ENCODE measurements around the gene ZNF286A. TPM values are rescaled to one million over a fixed set of nuclear protein-coding genes. Genes with fewer than 3 reads are reported as not detected.
"Not testable (repeated sequence)": the region's sequence is repeated elsewhere in the genome, so short reads cannot be mapped to it uniquely, and the experiment has no call there.

Gene ZNF286A
- total RNA-seq, 2 experiments from 2014 or later = 30.1 to 35.3 TPM

GRCh38 chr17:15660077-15660476 is 39.5 kb upstream of the ZNF286A start:
- no peak overlapping the region for H3K27ac Mint-ChIP-seq
- ChIA-PET CTCF (no interaction called here), POLR2A (no interaction called here)
- no peaks in the 10 kb centered on the region for H3K27me3 Mint-ChIP-seq
- no peaks in the 10 kb centered on the region for H3K4me1 Mint-ChIP-seq
- intact Hi-C loops (cut with DNase I, micrococcal nuclease) = no loop called here
- peaks cover 30% of the 10 kb centered on the region for H3K36me3 Mint-ChIP-seq (ENCODE audit: low read depth)
- ATAC-seq (no peak), DNase-seq (no peak)
- no peak overlapping the region for H3K4me3 Mint-ChIP-seq
- H3K9me3 Mint-ChIP-seq (ENCODE audit: low read depth) = no peaks in the 10 kb centered on the region

GRCh38 chr17:15662681-15663080 is 36.9 kb upstream of the ZNF286A start:
- ChIA-PET CTCF (no interaction called here), POLR2A (no interaction called here)
- Mint-ChIP-seq H3K36me3 (ENCODE audit: low read depth) (peaks cover 27% of the 10 kb centered on the region), H3K27ac (no peak overlapping the region), H3K4me3 (no peak overlapping the region), H3K9me3 (ENCODE audit: low read depth) (no peaks in the 10 kb centered on the region), H3K27me3 (no peaks in the 10 kb centered on the region), H3K4me1 (no peaks in the 10 kb centered on the region)
- DNase-seq = no peak
- intact Hi-C loops (cut with DNase I, micrococcal nuclease) = no loop called here
- no peak for ATAC-seq

GRCh38 chr17:15663176-15663575 is 36.4 kb upstream of the ZNF286A start:
- CTCF ChIA-PET = no interaction called here
- Mint-ChIP-seq H3K27ac (no peak overlapping the region), H3K36me3 (ENCODE audit: low read depth) (peaks cover 29% of the 10 kb centered on the region), H3K4me3 (no peak overlapping the region), H3K27me3 (no peaks in the 10 kb centered on the region), H3K9me3 (ENCODE audit: low read depth) (no peaks in the 10 kb centered on the region), H3K4me1 (no peaks in the 10 kb centered on the region)
- ATAC-seq (no peak), DNase-seq (no peak)
- intact Hi-C loops (cut with DNase I, micrococcal nuclease) = no loop called here
- POLR2A ChIA-PET = no interaction called here

GRCh38 chr17:15663691-15664090 is 35.9 kb upstream of the ZNF286A start:
- ATAC-seq (no peak), DNase-seq (no peak)
- no peak overlapping the region for H3K27ac Mint-ChIP-seq
- ChIA-PET CTCF (no interaction called here), POLR2A (no interaction called here)
- intact Hi-C loops (cut with DNase I, micrococcal nuclease) = no loop called here
- no peak overlapping the region for H3K4me3 Mint-ChIP-seq
- no peaks in the 10 kb centered on the region for H3K9me3 Mint-ChIP-seq (ENCODE audit: low read depth)
- H3K27me3 Mint-ChIP-seq = no peaks in the 10 kb centered on the region
- peaks cover 32% of the 10 kb centered on the region for H3K36me3 Mint-ChIP-seq (ENCODE audit: low read depth)
- H3K4me1 Mint-ChIP-seq = no peaks in the 10 kb centered on the region

GRCh38 chr17:15669526-15669925 is 30.0 kb upstream of the ZNF286A start:
- H3K27ac Mint-ChIP-seq; H3K27me3 Mint-ChIP-seq; ATAC-seq; DNase-seq; H3K4me3 Mint-ChIP-seq; POLR2A ChIA-PET; H3K9me3 Mint-ChIP-seq (ENCODE audit: low read depth); CTCF ChIA-PET; intact Hi-C loops (cut with DNase I, micrococcal nuclease); H3K4me1 Mint-ChIP-seq: not testable (repeated sequence)
- peaks cover 17% of the 10 kb centered on the region for H3K36me3 Mint-ChIP-seq (ENCODE audit: low read depth)

- peaks cover 28% of the 10 kb centered on the region for H3K36me3 Mint-ChIP-seq (ENCODE audit: low read depth)
- ATAC-seq; POLR2A ChIA-PET; DNase-seq; CTCF ChIA-PET; H3K4me1 Mint-ChIP-seq; H3K4me3 Mint-ChIP-seq; H3K27ac Mint-ChIP-seq; H3K9me3 Mint-ChIP-seq (ENCODE audit: low read depth); H3K27me3 Mint-ChIP-seq; intact Hi-C loops (cut with DNase I, micrococcal nuclease): not testable (repeated sequence)
These were observed 24.9 kb upstream of the ZNF286A start for GRCh38 chr17:15674640-15675039.

GRCh38 chr17:15675991-15676390 is 23.6 kb upstream of the ZNF286A start:
- intact Hi-C loops (cut with DNase I, micrococcal nuclease); H3K27me3 Mint-ChIP-seq; H3K27ac Mint-ChIP-seq; DNase-seq; H3K9me3 Mint-ChIP-seq (ENCODE audit: low read depth); ATAC-seq; POLR2A ChIA-PET; CTCF ChIA-PET; H3K4me1 Mint-ChIP-seq; H3K4me3 Mint-ChIP-seq: not testable (repeated sequence)
- H3K36me3 Mint-ChIP-seq (ENCODE audit: low read depth) = peaks cover 31% of the 10 kb centered on the region

- CTCF ChIA-PET; H3K9me3 Mint-ChIP-seq (ENCODE audit: low read depth); DNase-seq; POLR2A ChIA-PET; H3K27me3 Mint-ChIP-seq: not testable (repeated sequence)
- intact Hi-C loops (cut with DNase I, micrococcal nuclease) = loop anchor here in 1 of 2 experiments (5.0 kb wide), 1 partner anchor 121 kb away; the partner anchor contains the start of gene TVP23C
- Mint-ChIP-seq H3K4me1 (peaks cover 24% of the 10 kb centered on the region), H3K27ac (peak overlapping the region; percentile 91), H3K36me3 (ENCODE audit: low read depth) (peaks cover 16% of the 10 kb centered on the region), H3K4me3 (peak overlapping the region; percentile 92)
- peak; percentile 36 for ATAC-seq
These were observed 16.4 kb upstream of the ZNF286A start for GRCh38 chr17:15683135-15683534.

GRCh38 chr17:15683824-15684478 is 15.6 kb upstream of the ZNF286A start, which contains the start of gene TRIM16:
Gene TRIM16, minus strand, starts transcription at chr17:15684311. Its CDS starts 32,702 bp downstream, at chr17:15651609.
- H3K4me1 Mint-ChIP-seq = peaks cover 24% of the 10 kb centered on the region
- intact Hi-C loops (cut with DNase I, micrococcal nuclease) = loop anchor here in 1 of 2 experiments (1.0 to 5.0 kb wide), 2 partner anchors 15 to 122 kb away; partner anchors contain the start of genes TVP23C and ZNF286A
- peak within 1 kb of the TSS; percentile 92 for H3K4me3 Mint-ChIP-seq
- H3K9me3 Mint-ChIP-seq (ENCODE audit: low read depth); CTCF ChIA-PET; H3K27me3 Mint-ChIP-seq; POLR2A ChIA-PET: not testable (repeated sequence)
- peaks cover 13% of the 10 kb centered on the region for H3K36me3 Mint-ChIP-seq (ENCODE audit: low read depth)
- peak; percentile 88 for DNase-seq
- H3K27ac Mint-ChIP-seq = peak within 1 kb of the TSS; percentile 91
- peak; percentile 94 for ATAC-seq

- H3K36me3 Mint-ChIP-seq (ENCODE audit: low read depth); H3K27me3 Mint-ChIP-seq; ATAC-seq; H3K4me3 Mint-ChIP-seq; H3K9me3 Mint-ChIP-seq (ENCODE audit: low read depth); H3K27ac Mint-ChIP-seq; intact Hi-C loops (cut with DNase I, micrococcal nuclease); CTCF ChIA-PET; POLR2A ChIA-PET; DNase-seq: not testable (repeated sequence)
- H3K4me1 Mint-ChIP-seq = peaks cover 20% of the 10 kb centered on the region
These were observed 12.1 kb upstream of the ZNF286A start for GRCh38 chr17:15687494-15687893.

- POLR2A ChIA-PET; H3K4me1 Mint-ChIP-seq; CTCF ChIA-PET; ATAC-seq; H3K9me3 Mint-ChIP-seq (ENCODE audit: low read depth); DNase-seq; H3K27me3 Mint-ChIP-seq: not testable (repeated sequence)
- intact Hi-C loops (cut with DNase I, micrococcal nuclease) = loop anchor here in 1 of 2 experiments (1.0 kb wide), 1 partner anchor 15 kb away; the partner anchor contains the start of gene TRIM16
- H3K27ac Mint-ChIP-seq = peak overlapping the region; percentile 82
- H3K36me3 Mint-ChIP-seq (ENCODE audit: low read depth) = peaks cover 20% of the 10 kb centered on the region
- H3K4me3 Mint-ChIP-seq = peak overlapping the region; percentile 83
These were observed 585 bp upstream of the ZNF286A start for GRCh38 chr17:15698967-15699366.

- H3K27me3 Mint-ChIP-seq; H3K9me3 Mint-ChIP-seq (ENCODE audit: low read depth); H3K4me1 Mint-ChIP-seq; CTCF ChIA-PET; DNase-seq; POLR2A ChIA-PET: not testable (repeated sequence)
- intact Hi-C loops (cut with DNase I, micrococcal nuclease) = loop anchor here in 1 of 2 experiments (1.0 kb wide), 1 partner anchor 16 kb away; the partner anchor contains the start of gene TRIM16
- peak; percentile 5 for ATAC-seq
- H3K27ac Mint-ChIP-seq = peak overlapping the region; percentile 82
- peaks cover 25% of the 10 kb centered on the region for H3K36me3 Mint-ChIP-seq (ENCODE audit: low read depth)
- H3K4me3 Mint-ChIP-seq = peak overlapping the region; percentile 83
These were observed 385 bp downstream of the ZNF286A start for GRCh38 chr17:15699937-15700336.

Measured in activated CD4-positive, alpha-beta T cell treated with anti-CD3 and anti-CD28 coated beads for 36 hours (primary cell).